ENCODE data around the gene FOCAD.
A peak's percentile ranks its signal among the peaks of the same experiment; 100 is the strongest.

Gene FOCAD

DNA sequence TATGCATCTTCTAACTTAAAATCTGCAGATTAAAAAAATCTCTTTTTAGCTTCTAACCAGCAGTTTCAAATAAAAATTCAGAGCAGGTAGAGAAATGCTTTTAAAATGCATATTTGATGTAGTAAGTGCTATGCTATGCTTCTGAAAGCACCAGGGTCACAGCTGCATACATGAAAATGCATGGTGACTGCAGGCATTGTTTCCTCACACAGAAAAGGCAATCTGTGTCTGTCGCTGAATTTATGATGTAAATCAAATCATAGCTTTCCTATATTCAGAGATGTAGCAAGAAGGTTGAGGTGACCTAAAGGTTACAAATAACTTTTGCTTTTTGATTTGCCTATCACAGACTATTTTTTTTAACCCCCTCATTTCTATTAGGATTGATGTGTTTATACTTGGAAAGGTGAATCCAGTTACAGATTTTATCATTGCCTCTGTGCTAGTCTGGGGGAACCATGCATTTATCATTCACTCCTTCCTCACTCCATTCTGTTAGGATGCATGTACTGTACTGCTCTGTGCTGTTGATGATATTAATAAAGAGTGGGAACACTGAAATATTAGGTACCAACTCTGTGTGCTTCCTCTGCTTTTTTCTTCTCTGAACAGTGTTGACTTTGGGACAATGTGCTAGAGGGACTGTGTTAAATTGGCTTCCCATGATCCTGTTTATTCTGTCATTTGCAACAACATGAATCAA is 65.6 kb downstream of the FOCAD start:
- DNase-seq (ENCODE audit: low read depth in 1 of 2, low spot score in 1 of 2): no peak
- in situ Hi-C loops (cut with HindIII; ENCODE audit: low pct_unique_long_range_greater_than_20kb, low sequenced_read_pairs): no loop called here
- TF ChIP-seq JUND (IDR thresholded peaks at IDR 0.05; ENCODE audit: low read depth): no peak

- in situ Hi-C loops (cut with HindIII; ENCODE audit: low pct_unique_long_range_greater_than_20kb, low sequenced_read_pairs): no loop called here
- DNase-seq (ENCODE audit: low read depth in 1 of 2, low spot score in 1 of 2): peak in 1 of 2 experiments; percentile 4
- TF ChIP-seq JUND (IDR thresholded peaks at IDR 0.05; ENCODE audit: low read depth): no peak
These were observed 69.7 kb downstream of the FOCAD start for GRCh38 chr9:20753761-20754160.

DNA sequence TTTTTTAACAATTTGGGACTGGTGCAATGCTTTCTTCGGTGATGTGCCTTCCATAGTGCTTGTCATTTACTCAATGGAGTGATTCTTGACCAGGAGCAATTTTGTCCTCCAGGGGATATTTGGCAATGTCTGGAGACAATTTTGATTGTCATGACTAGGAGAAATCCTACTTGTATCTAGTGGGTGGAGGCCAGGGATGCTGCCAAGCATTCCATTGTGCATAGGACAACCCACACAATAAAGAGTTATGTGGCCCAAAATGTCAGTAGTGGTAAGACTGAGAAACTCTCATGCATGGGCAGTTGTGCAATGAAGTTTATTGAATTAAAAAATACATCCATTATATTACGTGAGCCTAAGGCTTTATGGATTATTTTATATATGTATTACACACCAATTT is 70.5 kb downstream of the FOCAD start:
- in situ Hi-C loops (cut with HindIII; ENCODE audit: low pct_unique_long_range_greater_than_20kb, low sequenced_read_pairs): no loop called here
- TF ChIP-seq JUND (IDR thresholded peaks at IDR 0.05; ENCODE audit: low read depth): no peak
- no peak for DNase-seq (ENCODE audit: low read depth in 1 of 2, low spot score in 1 of 2)

DNA sequence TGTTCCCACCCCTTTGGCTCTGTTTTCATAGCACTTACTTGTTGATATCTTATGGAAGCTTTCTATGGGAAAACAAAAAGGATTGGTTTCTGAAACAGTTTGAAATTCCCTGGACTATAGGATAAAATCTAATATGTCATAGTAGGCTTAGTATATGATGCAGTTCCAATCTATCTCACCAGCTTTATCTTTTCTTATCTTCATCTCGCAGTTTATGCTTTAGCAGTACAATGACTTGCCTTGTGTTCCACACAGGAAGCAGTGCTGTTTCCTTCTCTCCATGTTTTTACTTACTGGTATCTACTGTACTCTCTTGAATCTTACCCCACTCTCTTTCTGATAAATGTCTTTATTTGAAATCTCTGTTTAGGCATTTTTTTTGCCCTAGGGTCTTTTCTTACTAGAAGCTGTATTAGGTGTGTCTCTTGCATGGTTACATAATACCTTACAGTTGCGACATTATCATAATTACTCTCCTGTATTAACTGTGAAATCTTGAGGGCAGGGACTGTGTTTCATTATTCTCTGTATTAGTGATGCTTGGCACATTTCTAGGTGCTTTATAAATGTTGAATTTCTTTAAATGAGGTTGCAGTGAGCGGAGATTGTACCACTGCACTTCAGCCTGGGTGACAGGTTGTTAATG is 76.3 kb downstream of the FOCAD start:
- TF ChIP-seq JUND (IDR thresholded peaks at IDR 0.05; ENCODE audit: low read depth): no peak
- in situ Hi-C loops (cut with HindIII; ENCODE audit: low pct_unique_long_range_greater_than_20kb, low sequenced_read_pairs): no loop called here
- no peak for DNase-seq (ENCODE audit: low read depth in 1 of 2, low spot score in 1 of 2)

DNA sequence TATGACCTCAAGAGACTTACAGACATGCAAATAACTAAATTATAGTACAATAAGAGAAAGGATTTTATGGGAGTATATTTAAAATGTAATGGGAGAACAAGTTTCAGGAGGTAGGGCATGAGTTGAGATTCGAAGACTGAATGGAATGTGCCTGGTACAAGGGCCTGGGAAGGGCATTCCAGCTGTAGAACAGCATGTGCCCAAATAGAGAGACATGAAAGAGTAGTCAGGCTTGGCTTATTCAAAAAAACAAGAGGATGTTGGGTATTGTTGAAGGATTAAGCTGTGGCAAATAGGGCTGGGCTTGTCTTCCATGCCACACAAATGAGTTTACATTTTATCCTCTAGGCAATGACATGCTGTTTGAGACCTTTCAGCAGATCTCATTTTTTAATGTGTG is 86.9 kb downstream of the FOCAD start:
- in situ Hi-C loops (cut with HindIII; ENCODE audit: low pct_unique_long_range_greater_than_20kb, low sequenced_read_pairs): no loop called here
- no peak for DNase-seq (ENCODE audit: low read depth in 1 of 2, low spot score in 1 of 2)
- no peak for TF ChIP-seq JUND (IDR thresholded peaks at IDR 0.05; ENCODE audit: low read depth)

GRCh38 chr9:20771729-20772128 is 87.7 kb downstream of the FOCAD start:
- TF ChIP-seq JUND (IDR thresholded peaks at IDR 0.05; ENCODE audit: low read depth): no peak
- no peak for DNase-seq (ENCODE audit: low read depth in 1 of 2, low spot score in 1 of 2)
- in situ Hi-C loops (cut with HindIII; ENCODE audit: low pct_unique_long_range_greater_than_20kb, low sequenced_read_pairs): no loop called here

- no peak for TF ChIP-seq JUND (IDR thresholded peaks at IDR 0.05; ENCODE audit: low read depth)
- in situ Hi-C loops (cut with HindIII; ENCODE audit: low pct_unique_long_range_greater_than_20kb, low sequenced_read_pairs): no loop called here
- DNase-seq (ENCODE audit: low read depth in 1 of 2, low spot score in 1 of 2): no peak
These were observed 91.6 kb downstream of the FOCAD start for GRCh38 chr9:20775683-20776082.

GRCh38 chr9:20781092-20781491 is 97.0 kb downstream of the FOCAD start:
- TF ChIP-seq JUND (IDR thresholded peaks at IDR 0.05; ENCODE audit: low read depth): no peak
- no peak for DNase-seq (ENCODE audit: low read depth in 1 of 2, low spot score in 1 of 2)
- in situ Hi-C loops (cut with HindIII; ENCODE audit: low pct_unique_long_range_greater_than_20kb, low sequenced_read_pairs): no loop called here

GRCh38 chr9:20782289-20782688 is 98.2 kb downstream of the FOCAD start:
- in situ Hi-C loops (cut with HindIII; ENCODE audit: low pct_unique_long_range_greater_than_20kb, low sequenced_read_pairs): no loop called here

DNA sequence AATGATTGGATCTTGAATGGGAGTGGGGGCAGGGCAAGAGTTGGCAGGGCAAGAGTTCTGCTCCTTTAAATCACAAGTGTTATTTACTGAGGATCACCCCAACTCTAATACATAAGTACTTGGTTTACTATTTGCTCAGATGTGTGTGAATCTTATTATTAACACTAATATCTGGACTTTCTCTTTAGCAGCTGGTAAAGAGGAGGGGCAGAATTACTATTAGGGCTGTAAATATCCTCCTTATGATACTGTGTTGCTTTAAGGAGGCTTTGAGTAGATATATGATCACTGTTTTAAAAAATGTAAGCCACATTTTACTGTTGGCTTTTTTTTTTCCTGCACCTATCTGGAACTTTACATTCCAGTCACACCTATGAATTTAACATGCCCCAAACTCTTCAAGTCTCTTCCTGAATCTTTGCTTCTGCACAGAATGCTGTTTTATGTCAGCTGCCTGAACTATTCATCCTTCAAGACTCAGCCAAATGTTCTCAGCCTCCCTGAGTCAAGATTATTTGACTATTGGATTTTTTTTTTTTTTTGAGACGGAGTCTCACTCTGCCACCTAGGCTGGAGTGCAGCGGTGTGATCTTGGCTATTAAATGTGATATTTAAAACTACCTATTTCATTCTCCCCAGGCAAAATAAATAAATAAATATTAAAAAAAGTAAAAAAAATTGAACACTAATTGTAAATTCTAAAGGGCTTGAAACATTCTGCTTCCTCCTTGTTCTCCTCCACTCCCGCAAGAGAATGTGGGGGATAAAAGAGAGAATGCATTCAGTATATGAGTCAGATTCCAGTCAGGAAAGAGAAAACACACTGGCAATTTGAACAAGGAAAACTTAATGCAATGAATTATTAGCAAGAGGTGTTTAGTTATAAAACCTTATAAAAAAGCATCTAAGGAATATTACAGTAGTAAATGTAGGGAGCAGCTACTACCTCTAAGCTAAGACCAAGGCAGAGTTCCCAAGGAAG is 99.3 kb downstream of the FOCAD start:
- no peak for DNase-seq (ENCODE audit: low read depth in 1 of 2, low spot score in 1 of 2)
- in situ Hi-C loops (cut with HindIII; ENCODE audit: low pct_unique_long_range_greater_than_20kb, low sequenced_read_pairs): no loop called here
- TF ChIP-seq JUND (IDR thresholded peaks at IDR 0.05; ENCODE audit: low read depth): no peak

More at GRCh38 chr9:20782289-20782688, 98.2 kb downstream of the FOCAD start:
- no peak for DNase-seq (ENCODE audit: low read depth in 1 of 2, low spot score in 1 of 2)
- no peak for TF ChIP-seq JUND (IDR thresholded peaks at IDR 0.05; ENCODE audit: low read depth)

- DNase-seq (ENCODE audit: low read depth in 1 of 2, low spot score in 1 of 2): no peak
- in situ Hi-C loops (cut with HindIII; ENCODE audit: low pct_unique_long_range_greater_than_20kb, low sequenced_read_pairs): no loop called here
These were observed 100.1 kb downstream of the FOCAD start for GRCh38 chr9:20784196-20784595.

GRCh38 chr9:20786807-20787206 is 102.7 kb downstream of the FOCAD start:
- TF ChIP-seq JUND (IDR thresholded peaks at IDR 0.05; ENCODE audit: low read depth): no peak
- in situ Hi-C loops (cut with HindIII; ENCODE audit: low pct_unique_long_range_greater_than_20kb, low sequenced_read_pairs): no loop called here
- DNase-seq (ENCODE audit: low read depth in 1 of 2, low spot score in 1 of 2): peak in 1 of 2 experiments; percentile 7

More at GRCh38 chr9:20784196-20784595, 100.1 kb downstream of the FOCAD start:
- no peak for TF ChIP-seq JUND (IDR thresholded peaks at IDR 0.05; ENCODE audit: low read depth)
